Activated T-helper 9 cell treated with anti-CD3 and anti-CD28 coated beads, Interleukin-2, amount 50 U/mL, for 16 hours (primary cell): Measurements from ENCODE around the gene CNTN5.

Source experiments
- DNase-seq: peaks from one replicate; pipeline ENCODE4 v3.0.0-alpha.2; 2020; ENCODE audit warnings: low read depth

CNTN5 gene

GRCh38 chr11:99383648-99384245, 363.0 kb downstream of the CNTN5 start:
- DNase-seq, result no peak

GRCh38 chr11:99391245-99391644, 370.5 kb downstream of the CNTN5 start:
- DNase-seq, result no peak

- DNase-seq, result no peak
Observed at GRCh38 chr11:99406345-99406744, 385.6 kb downstream of the CNTN5 start.

GRCh38 chr11:99410636-99411035, 389.9 kb downstream of the CNTN5 start:
- DNase-seq, result no peak

- no peak for DNase-seq
Observed at GRCh38 chr11:99418927-99419720, 398.4 kb downstream of the CNTN5 start.

GRCh38 chr11:99419991-99420390, 399.2 kb downstream of the CNTN5 start:
- no peak for DNase-seq

GRCh38 chr11:99422581-99423427, 402.1 kb downstream of the CNTN5 start:
- no peak for DNase-seq

- no peak for DNase-seq
Observed at GRCh38 chr11:99423428-99423983, 402.8 kb downstream of the CNTN5 start.

GRCh38 chr11:99424313-99425084, 403.8 kb downstream of the CNTN5 start:
- no peak for DNase-seq

- DNase-seq, result no peak
Observed at GRCh38 chr11:99425596-99425995, 404.8 kb downstream of the CNTN5 start.

GRCh38 chr11:99432677-99433076, 411.9 kb downstream of the CNTN5 start:
- DNase-seq, result no peak

- DNase-seq, result no peak
Observed at GRCh38 chr11:99443276-99443675, 422.5 kb downstream of the CNTN5 start.

- no peak for DNase-seq
Observed at GRCh38 chr11:99446400-99446799, 425.7 kb downstream of the CNTN5 start.

- DNase-seq, result no peak
Observed at GRCh38 chr11:99449345-99449744, 428.6 kb downstream of the CNTN5 start.

- no peak for DNase-seq
Observed at GRCh38 chr11:99452075-99452474, 431.3 kb downstream of the CNTN5 start.

- no peak for DNase-seq
Observed at GRCh38 chr11:99461913-99462312, 441.2 kb downstream of the CNTN5 start.

- DNase-seq, result no peak
Observed at GRCh38 chr11:99464985-99465384, 444.2 kb downstream of the CNTN5 start.

- no peak for DNase-seq
Observed at GRCh38 chr11:99489581-99489980, 468.8 kb downstream of the CNTN5 start.

- DNase-seq, result no peak
Observed at GRCh38 chr11:99494065-99494464, 473.3 kb downstream of the CNTN5 start.

- DNase-seq, result no peak
Observed at GRCh38 chr11:99501655-99502054, 480.9 kb downstream of the CNTN5 start.

- no peak for DNase-seq
Observed at GRCh38 chr11:99505316-99505715, 484.6 kb downstream of the CNTN5 start.

- DNase-seq, result no peak
Observed at GRCh38 chr11:99505831-99506230, 485.1 kb downstream of the CNTN5 start.
